Spleen (tissue), 11 donors: ENCODE data around the gene ZNF652. TPM values are rescaled to one million over a fixed set of nuclear protein-coding genes. Genes with fewer than 3 reads are reported as not detected.

Experiments
- DNase-seq: peaks from one replicate; pipeline ENCODE4 v3.0.0-alpha.2; 2020
- H3K27ac ChIP-seq, 8 donors: fragments of 200-600 bp; sonication (generic) in 7 of 8; 1 replicate in 4 of 8; 2 replicates in 4 of 8; pipeline versions ENCODE4 v1.5.0 to v1.8.0; 2016 to 2021; ENCODE audit warnings: inconsistent platforms in 4 of 8, mild to moderate bottlenecking in 4 of 8, moderate library complexity in 1 of 8
- H3K27me3 ChIP-seq, 7 donors: fragments of 200-600 bp; sonication (generic) in 6 of 7; replicated peaks in 1 of 7; 1 replicate in 4 of 7; 2 replicates in 3 of 7; pipeline versions ENCODE4 v1.5.0 to v1.8.0; 2016 to 2021; ENCODE audit warnings: inconsistent platforms in 3 of 7, mild to moderate bottlenecking in 1 of 7
- H3K36me3 ChIP-seq, 6 donors: fragments of 200-600 bp; sonication (generic) in 5 of 6; 1 replicate in 4 of 6; 2 replicates in 2 of 6; pipeline versions ENCODE4 v1.5.0 to v1.8.0; 2016 to 2021; ENCODE audit warnings: inconsistent platforms in 2 of 6
- H3K4me1 ChIP-seq, 6 donors: fragments of 200-600 bp; sonication (generic) in 5 of 6; 1 replicate in 3 of 6; 2 replicates in 3 of 6; pipeline versions ENCODE4 v1.5.0 to v1.8.0; 2016 to 2021; ENCODE audit warnings: inconsistent platforms in 3 of 6
- H3K4me3 ChIP-seq, 8 donors: fragments of 200-600 bp; sonication (generic) in 7 of 8; 1 replicate in 4 of 8; 2 replicates in 4 of 8; pipeline versions ENCODE4 v1.5.0 to v1.8.0; 2016 to 2021; ENCODE audit warnings: inconsistent platforms in 4 of 8, mild to moderate bottlenecking in 4 of 8, moderate library complexity in 2 of 8
- H3K9me3 ChIP-seq, 8 donors: fragments of 200-600 bp; sonication (generic) in 7 of 8; 1 replicate in 4 of 8; 2 replicates in 4 of 8; pipeline versions ENCODE4 v1.5.0 to v1.8.0; 2016 to 2021; ENCODE audit warnings: inconsistent platforms in 4 of 8
- CTCF ChIP-seq, 11 experiments: fragments of 200-600 bp in 7 of 11; fragments of 450-650 bp in 4 of 11; sonication (generic) in 4 of 11; IDR thresholded peaks in 8 of 11; conservative IDR thresholded peaks in 3 of 11; 1 replicate in 7 of 11; 2 replicates in 4 of 11; pipeline versions ENCODE4 v1.4.0 to v1.8.0; 2016 to 2021; ENCODE audit warnings: antibody characterized with exemption in 11 of 11, inconsistent platforms in 4 of 11, mild to moderate bottlenecking in 1 of 11
- POLR2A ChIP-seq, 3 donors: fragments of 450-650 bp; IDR thresholded peaks; one replicate each; pipeline ENCODE4 v1.5.1; 2017; ENCODE audit warnings: antibody characterized with exemption in 3 of 3, mild to moderate bottlenecking in 1 of 3
- POLR2AphosphoS5 ChIP-seq, 3 donors: sonication (generic); formaldehyde crosslinking; IDR thresholded peaks; one replicate each; pipeline ENCODE4 v1.5.1; 2017; ENCODE audit warnings: antibody characterized with exemption in 3 of 3
- WGBS, 5 donors: extraction: QIAGEN DNeasy Blood & Tissue Kit in 3 of 5; methylation state at CpG; one replicate each; pipeline versions ENCODE4 v1.1.5 to v1.1.7; 2013 to 2018; 5-methylcytosine and 5-hydroxymethylcytosine counted together
- intact Hi-C: fragments of 100-400 bp; cut with DNase I; formaldehyde crosslinking; loops from one replicate; pipeline ENCODE4 v1.15.0; 2023; ENCODE audit warnings: low total_unique reads
- polyA plus RNA-seq, 3 donors: library from polyadenylated mRNA; stranded (reverse); fragments of 200-250 nt; gene quantifications; one replicate each; pipeline ENCODE4 v1.2.1, GENCODE V29; 2013
- total RNA-seq, 7 donors: library from RNA; depleted of rRNA in 3 of 7; stranded (reverse); fragments of >200 nt in 3 of 7; fragmentation: NEBNext Ultra II Directional in 4 of 7; extraction: Animal tissue kit (Norgen Biotek cat#: 25700) in 4 of 7; gene quantifications; one replicate each; pipeline versions ENCODE4 v1.1.0 to v1.2.1, GENCODE V29; 2016 to 2021
- donor health status: healthy with polysubstance abuse.
- donor health status: DM: no; HTN: no; CAD: no; lungs with moderate emphysema.
- donor health status: DM: no; HTN: no; CAD: no.
- donor health status: Bipolar disorder and iron deficiency.
- donor health status: healthy.
- donor health status: DM: no; HTN: no; CAD: no.
- donor health status: DM: yes; HTN: yes; CAD: no.

The ZNF652 gene
- total and polyA plus RNA-seq, 10 donors = 18.2 to 73.9 (median 52.5) TPM

- Histone ChIP-seq H3K36me3 (peaks cover 0 to 36% (median 9%) of the 10 kb centered on the region in 6 donors), H3K27ac (peak overlapping the region in 7 of 8 donors; percentile 36 to 75 (median 62)), H3K27me3 (no peaks in the 10 kb centered on the region), H3K4me3 (no peak overlapping the region), H3K9me3 (no peaks in the 10 kb centered on the region), H3K4me1 (peaks cover 22 to 45% (median 28%) of the 10 kb centered on the region in 6 donors)
- TF ChIP-seq POLR2A (IDR thresholded peaks at IDR 0.05) (no peak), POLR2AphosphoS5 (IDR thresholded peaks at IDR 0.05) (no peak), CTCF (IDR thresholded peaks at IDR 0.05 in 8 of 11, conservative IDR thresholded peaks at IDR 0.05 in 3 of 11) (no peak)
- WGBS, 5 donors = 41 to 60% (median 52%) methylated on average over 13 of the region's 13 CpGs
- intact Hi-C loops = loop anchor here (10.0 kb wide), 1 partner anchor 48 kb away; the partner anchor contains the start of gene ZNF652
- DNase-seq = no peak
These were observed 45.0 kb downstream of the ZNF652 start for GRCh38 chr17:49316889-49317675.

GRCh38 chr17:49316258-49316570, 45.8 kb downstream of the ZNF652 start:
- TF ChIP-seq CTCF (IDR thresholded peaks at IDR 0.05 in 8 of 11, conservative IDR thresholded peaks at IDR 0.05 in 3 of 11) = no peak
- TF ChIP-seq POLR2A (IDR thresholded peaks at IDR 0.05) = no peak
- no peak for TF ChIP-seq POLR2AphosphoS5 (IDR thresholded peaks at IDR 0.05)
- 48 to 74% (median 59%) methylated on average over 2 of the region's 2 CpGs for WGBS, 5 donors
- peak overlapping the region in 1 of 8 donors; percentile 35 for H3K4me3 ChIP-seq
- intact Hi-C loops = loop anchor here (10.0 kb wide), 1 partner anchor 49 kb away; the partner anchor contains the start of gene ZNF652
- H3K27ac ChIP-seq = peak overlapping the region in 4 of 8 donors; percentile 50 to 75 (median 66)
- peaks cover 0 to 45% (median 18%) of the 10 kb centered on the region in 6 donors for H3K36me3 ChIP-seq
- peaks cover 22 to 43% (median 28%) of the 10 kb centered on the region in 6 donors for H3K4me1 ChIP-seq
- H3K27me3 ChIP-seq = no peaks in the 10 kb centered on the region
- H3K9me3 ChIP-seq = no peaks in the 10 kb centered on the region
- DNase-seq = no peak

GRCh38 chr17:49315551-49316257, 46.3 kb downstream of the ZNF652 start:
- peak overlapping the region in 2 of 8 donors; percentile 8 to 35 for H3K4me3 ChIP-seq

More at GRCh38 chr17:49315551-49316257, 46.3 kb downstream of the ZNF652 start:
- H3K27me3 ChIP-seq = no peaks in the 10 kb centered on the region
- peaks cover 0 to 50% (median 23%) of the 10 kb centered on the region in 6 donors for H3K36me3 ChIP-seq
- peak; percentile 86 for DNase-seq
- WGBS, 5 donors = 33 to 45% (median 38%) methylated on average over 9 of the region's 9 CpGs
- peaks cover 22 to 43% (median 28%) of the 10 kb centered on the region in 6 donors for H3K4me1 ChIP-seq
- peak overlapping the region in 5 of 8 donors; percentile 3 to 75 (median 50) for H3K27ac ChIP-seq
- no peaks in the 10 kb centered on the region for H3K9me3 ChIP-seq
- intact Hi-C loops = loop anchor here (2.0 to 10.0 kb wide), 2 partner anchors 49 to 81 kb away; partner anchors contain the start of gene ZNF652
- TF ChIP-seq POLR2A (IDR thresholded peaks at IDR 0.05) (no peak), CTCF (IDR thresholded peaks at IDR 0.05 in 8 of 11, conservative IDR thresholded peaks at IDR 0.05 in 3 of 11) (peak; percentile 50 to 92 (median 79)), POLR2AphosphoS5 (IDR thresholded peaks at IDR 0.05) (peak in 1 of 3 donors; percentile 61)
